ENCODE results near the gene SIRPA. TPM values are rescaled to one million over a fixed set of nuclear protein-coding genes. Genes with fewer than 3 reads are reported as not detected.

Gene SIRPA
- polyA plus RNA-seq, 1 donor from 2014 or later = 8.0 TPM

GRCh38 chr20:1875762-1876161 is 19.4 kb upstream of the SIRPA start:
- no peaks in the 10 kb centered on the region for H3K36me3 ChIP-seq (ENCODE audit: insufficient read depth, low read length)
- H3K79me2 ChIP-seq (replicated peaks; ENCODE audit: insufficient read depth, low read length) = no peaks in the 10 kb centered on the region
- H2AFZ ChIP-seq (ENCODE audit: low read depth, low read length) = no peak overlapping the region
- no peak overlapping the region for H3K4me2 ChIP-seq (ENCODE audit: low read length)
- TF ChIP-seq EZH2 (IDR thresholded peaks at IDR 0.05; ENCODE audit: borderline replicate concordance, insufficient read depth, low read length, poor library complexity, severe bottlenecking) (no peak), MXI1 (conservative IDR thresholded peaks at IDR 0.05; ENCODE audit: poor library complexity, severe bottlenecking) (no peak), POLR2AphosphoS5 (IDR thresholded peaks at IDR 0.05) (no peak), SMC3 (conservative IDR thresholded peaks at IDR 0.05; ENCODE audit: poor library complexity) (no peak), EP300 (conservative IDR thresholded peaks at IDR 0.05; ENCODE audit: poor library complexity, severe bottlenecking) (no peak), CTCF (IDR thresholded peaks at IDR 0.05; ENCODE audit: poor library complexity, severe bottlenecking) (no peak), REST (IDR thresholded peaks at IDR 0.05; ENCODE audit: borderline replicate concordance) (no peak), TAF1 (IDR thresholded peaks at IDR 0.05; ENCODE audit: low read depth) (no peak), RAD21 (conservative IDR thresholded peaks at IDR 0.05) (no peak)
- H3K27me3 ChIP-seq (ENCODE audit: insufficient read depth, low read depth, low read length) = no peaks in the 10 kb centered on the region
- H3K27ac ChIP-seq (ENCODE audit: low read length) = no peak overlapping the region
- H3K4me3 ChIP-seq (ENCODE audit: low read length) = no peak overlapping the region
- no peak overlapping the region for H3K9ac ChIP-seq (ENCODE audit: low read length)
- no peaks in the 10 kb centered on the region for H3K9me2 ChIP-seq (ENCODE audit: insufficient read depth, low read length)
- no peaks in the 10 kb centered on the region for H3F3A ChIP-seq (ENCODE audit: insufficient read depth, low read length, poor library complexity, severe bottlenecking)
- no peaks in the 10 kb centered on the region for H4K20me1 ChIP-seq (ENCODE audit: insufficient read depth)
- no peaks in the 10 kb centered on the region for H3K9me3 ChIP-seq (ENCODE audit: low read length)

- Histone ChIP-seq H3K9me2 (ENCODE audit: insufficient read depth, low read length) (no peaks in the 10 kb centered on the region), H3K27me3 (ENCODE audit: insufficient read depth, low read depth, low read length) (no peaks in the 10 kb centered on the region), H3K36me3 (ENCODE audit: insufficient read depth, low read length) (no peaks in the 10 kb centered on the region), H4K20me1 (ENCODE audit: insufficient read depth) (no peaks in the 10 kb centered on the region), H3K27ac (ENCODE audit: low read length) (no peak overlapping the region), H3K9ac (ENCODE audit: low read length) (no peak overlapping the region), H3K79me2 (replicated peaks; ENCODE audit: insufficient read depth, low read length) (no peaks in the 10 kb centered on the region), H3F3A (ENCODE audit: insufficient read depth, low read length, poor library complexity, severe bottlenecking) (no peaks in the 10 kb centered on the region), H3K9me3 (ENCODE audit: low read length) (no peaks in the 10 kb centered on the region), H3K4me3 (ENCODE audit: low read length) (no peak overlapping the region), H3K4me2 (ENCODE audit: low read length) (no peak overlapping the region), H2AFZ (ENCODE audit: low read depth, low read length) (no peak overlapping the region)
- TF ChIP-seq EZH2 (IDR thresholded peaks at IDR 0.05; ENCODE audit: borderline replicate concordance, insufficient read depth, low read length, poor library complexity, severe bottlenecking) (no peak), CTCF (IDR thresholded peaks at IDR 0.05; ENCODE audit: poor library complexity, severe bottlenecking) (no peak), EP300 (conservative IDR thresholded peaks at IDR 0.05; ENCODE audit: poor library complexity, severe bottlenecking) (no peak), POLR2AphosphoS5 (IDR thresholded peaks at IDR 0.05) (no peak), REST (IDR thresholded peaks at IDR 0.05; ENCODE audit: borderline replicate concordance) (no peak), RAD21 (conservative IDR thresholded peaks at IDR 0.05) (no peak), TAF1 (IDR thresholded peaks at IDR 0.05; ENCODE audit: low read depth) (no peak), MXI1 (conservative IDR thresholded peaks at IDR 0.05; ENCODE audit: poor library complexity, severe bottlenecking) (no peak), SMC3 (conservative IDR thresholded peaks at IDR 0.05; ENCODE audit: poor library complexity) (no peak)
Measured at GRCh38 chr20:1876217-1876921, 18.8 kb upstream of the SIRPA start.

Data from neural cell (in vitro differentiated cells).